Heart left ventricle (tissue), 16 donors: ENCODE results near the gene ST8SIA6. TPM values are rescaled to one million over a fixed set of nuclear protein-coding genes. Genes with fewer than 3 reads are reported as not detected.

Experiments
- ATAC-seq, 4 donors: fragments of 200-7000 bp; cut with Tn5 transposase; one replicate each; pipeline ENCODE4 v1.9.1; 2020 to 2022; ENCODE audit warnings: moderate library complexity in 4 of 4, mild to moderate bottlenecking in 3 of 4, moderate number of reproducible peaks in 1 of 4
- DNase-seq, 5 donors: peaks; one replicate each; pipeline ENCODE4 v3.0.0-alpha.2; 2020
- H3K27ac ChIP-seq, 12 donors: fragments of 200-600 bp; sonication (generic) in 4 of 12; one replicate each; pipeline versions ENCODE4 v1.5.0 to v1.8.0; 2016 to 2022; ENCODE audit warnings: mild to moderate bottlenecking in 2 of 12
- H3K27me3 ChIP-seq, 9 donors: fragments of 200-600 bp; sonication (generic) in 2 of 9; one replicate each; pipeline versions ENCODE4 v1.5.1 to v1.8.0; 2016 to 2022; ENCODE audit warnings: mild to moderate bottlenecking in 3 of 9
- H3K36me3 ChIP-seq, 9 donors: fragments of 200-600 bp; sonication (generic) in 2 of 9; one replicate each; pipeline versions ENCODE4 v1.5.0 to v1.8.0; 2018 to 2022; ENCODE audit warnings: mild to moderate bottlenecking in 2 of 9
- H3K4me1 ChIP-seq, 12 donors: fragments of 200-600 bp; sonication (generic) in 4 of 12; one replicate each; pipeline versions ENCODE4 v1.5.0 to v1.8.0; 2016 to 2022; ENCODE audit warnings: mild to moderate bottlenecking in 3 of 12
- H3K4me3 ChIP-seq, 12 donors: fragments of 200-600 bp; sonication (generic) in 4 of 12; one replicate each; pipeline versions ENCODE4 v1.5.0 to v1.8.0; 2017 to 2022; ENCODE audit warnings: mild to moderate bottlenecking in 9 of 12, moderate library complexity in 4 of 12
- H3K9me3 ChIP-seq, 12 donors: fragments of 200-600 bp; sonication (generic) in 4 of 12; one replicate each; pipeline versions ENCODE4 v1.5.0 to v1.8.0; 2016 to 2022; ENCODE audit warnings: mild to moderate bottlenecking in 1 of 12
- POLR2A ChIP-seq, 2 donors: fragments of 450-650 bp; IDR thresholded peaks; one replicate each; pipeline ENCODE4 v1.6.1; 2017; ENCODE audit warnings: antibody characterized with exemption in 2 of 2, mild to moderate bottlenecking in 2 of 2, moderate library complexity in 2 of 2
- WGBS, 4 donors: extraction: QIAGEN DNeasy Blood & Tissue Kit in 2 of 4; methylation state at CpG; one replicate each; pipeline versions ENCODE4 v1.1.5 to v1.1.7; 2013 to 2018; 5-methylcytosine and 5-hydroxymethylcytosine counted together
- intact Hi-C, 10 donors: fragments of 100-400 bp; cut with DNase I; formaldehyde crosslinking; loops; one replicate each; pipeline versions ENCODE4 v1.11.1 to v1.14.2; 2022
- polyA plus RNA-seq, 2 donors: library from polyadenylated mRNA; stranded (reverse); fragments of 200-250 nt; gene quantifications; one replicate each; pipeline ENCODE4 v1.2.3, GENCODE V29; 2013
- total RNA-seq, 9 donors: library from RNA; depleted of rRNA in 2 of 9; stranded (reverse); fragments of >200 nt in 2 of 9; fragmentation: NEBNext Ultra II Directional in 3 of 9; extraction: Animal tissue kit (Norgen Biotek cat#: 25700) in 3 of 9; gene quantifications; one replicate each; pipeline versions ENCODE4 v1.1.0 to v1.2.4, GENCODE V29; 2016 to 2023
- TF ChIP-seq, protein P1 (sequence below), 12 donors: fragments of 200-600 bp; sonication (generic) in 4 of 12; IDR thresholded peaks; one replicate each; pipeline versions ENCODE4 v1.5.0 to v1.8.0; 2018 to 2022; ENCODE audit warnings: antibody characterized with exemption in 12 of 12, mild to moderate bottlenecking in 5 of 12
- donor health status: ischemic (EF 13 %, LVEDD 7.1; RV severe dilation, severe dysfunction).
- donor health status: healthy with polysubstance abuse.
- donor health status: DM: no; HTN: yes; CAD: no.
- donor health status: DM: no; HTN: no; CAD: no.
- donor health status: ischemic (EF 25% LVEDD 6.9; RV normal size, moderate dysfunction).
- donor health status: ischemic (EF 25% LVEDD 5.7; RV mildly dilated, moderate dysfunction).
- donor health status: healthy.
- donor health status: DM: yes; HTN: yes; CAD: no.
- donor health status: ischemic (EF 35%, LVEDD 5.7; RV mildly dilated, moderate dysfunction).
- donor health status: nonischemic (EF 11% LVEDD 7.7; RV severe dilation, severe dysfunction).
- donor health status: DM: yes; HTN: yes; CAD: no.
- donor health status: PGD.
- donor health status: ischemic (EF 29% LVEDD 5.4; RV normal size, mild dysfunction).
- donor health status: nonischemic (EF 23%, LVEDD 6.1; RV moderate dilation, normal function).

Gene ST8SIA6
- total and polyA plus RNA-seq, 11 donors: 0.80 to 10.1 (median 5.0) TPM

DNA sequence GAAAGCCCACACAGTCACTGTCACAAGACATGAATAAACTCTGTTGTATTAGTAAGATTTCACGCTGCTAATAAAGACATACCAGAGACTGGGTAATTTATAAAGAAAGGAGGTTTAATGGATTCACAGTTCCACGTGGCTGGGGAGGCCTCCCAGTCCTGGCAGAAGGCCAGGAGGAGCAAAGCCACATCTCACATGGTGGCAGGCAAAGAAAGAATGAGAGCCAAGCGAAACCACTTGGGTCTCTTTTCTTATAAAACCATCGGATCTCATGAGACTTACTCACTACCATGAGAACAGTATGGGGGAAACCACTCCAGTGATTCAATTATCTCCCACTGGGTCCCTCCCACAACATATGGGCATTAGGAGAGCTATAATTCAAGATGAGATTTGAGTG, 110.2 kb downstream of the ST8SIA6 start:
- WGBS, 4 donors: 75 to 81% (median 79%) methylated on average over 4 of the region's 4 CpGs
- peaks cover 0 to 8% (median 0%) of the 10 kb centered on the region in 9 donors for H3K36me3 ChIP-seq
- TF ChIP-seq, protein P1, sequence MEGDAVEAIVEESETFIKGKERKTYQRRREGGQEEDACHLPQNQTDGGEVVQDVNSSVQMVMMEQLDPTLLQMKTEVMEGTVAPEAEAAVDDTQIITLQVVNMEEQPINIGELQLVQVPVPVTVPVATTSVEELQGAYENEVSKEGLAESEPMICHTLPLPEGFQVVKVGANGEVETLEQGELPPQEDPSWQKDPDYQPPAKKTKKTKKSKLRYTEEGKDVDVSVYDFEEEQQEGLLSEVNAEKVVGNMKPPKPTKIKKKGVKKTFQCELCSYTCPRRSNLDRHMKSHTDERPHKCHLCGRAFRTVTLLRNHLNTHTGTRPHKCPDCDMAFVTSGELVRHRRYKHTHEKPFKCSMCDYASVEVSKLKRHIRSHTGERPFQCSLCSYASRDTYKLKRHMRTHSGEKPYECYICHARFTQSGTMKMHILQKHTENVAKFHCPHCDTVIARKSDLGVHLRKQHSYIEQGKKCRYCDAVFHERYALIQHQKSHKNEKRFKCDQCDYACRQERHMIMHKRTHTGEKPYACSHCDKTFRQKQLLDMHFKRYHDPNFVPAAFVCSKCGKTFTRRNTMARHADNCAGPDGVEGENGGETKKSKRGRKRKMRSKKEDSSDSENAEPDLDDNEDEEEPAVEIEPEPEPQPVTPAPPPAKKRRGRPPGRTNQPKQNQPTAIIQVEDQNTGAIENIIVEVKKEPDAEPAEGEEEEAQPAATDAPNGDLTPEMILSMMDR (IDR thresholded peaks at IDR 0.05): no peak
- TF ChIP-seq POLR2A (IDR thresholded peaks at IDR 0.05): no peak
- no peaks in the 10 kb centered on the region for H3K27me3 ChIP-seq
- DNase-seq (no peak), ATAC-seq (no peak)
- peaks cover 0 to 21% (median 5%) of the 10 kb centered on the region in 12 donors for H3K9me3 ChIP-seq
- H3K4me1 ChIP-seq: peaks cover 0 to 12% (median 2%) of the 10 kb centered on the region in 12 donors
- H3K4me3 ChIP-seq: no peak overlapping the region
- intact Hi-C loops: no loop called here
- no peak overlapping the region for H3K27ac ChIP-seq

DNA sequence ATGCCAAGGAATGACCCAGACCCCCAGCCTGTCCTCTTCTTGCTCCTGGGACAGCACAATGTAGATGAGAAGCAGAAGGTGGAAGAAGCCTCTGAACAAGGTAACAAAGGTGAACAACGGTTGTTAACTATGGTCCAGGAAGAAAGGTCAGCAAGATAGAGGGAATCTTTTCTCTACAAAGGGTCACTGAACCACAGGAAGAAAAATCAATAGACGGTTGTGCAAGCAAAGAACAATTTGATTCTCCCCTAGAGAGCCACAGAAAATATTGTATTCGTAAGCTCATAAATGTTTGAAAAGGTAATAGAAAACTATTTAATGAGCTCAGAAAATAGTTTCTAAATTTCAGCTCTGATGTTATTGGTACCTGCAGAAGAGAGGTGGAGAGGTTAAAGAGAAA, 111.3 kb downstream of the ST8SIA6 start:
- Histone ChIP-seq H3K4me1 (peaks cover 0 to 3% (median under 1%) of the 10 kb centered on the region in 12 donors), H3K4me3 (no peak overlapping the region), H3K27me3 (no peaks in the 10 kb centered on the region), H3K36me3 (peaks cover 0 to 8% (median 0%) of the 10 kb centered on the region in 9 donors), H3K27ac (no peak overlapping the region), H3K9me3 (peaks cover 0 to 22% (median 5%) of the 10 kb centered on the region in 12 donors)
- ATAC-seq (no peak), DNase-seq (no peak)
- TF ChIP-seq POLR2A (IDR thresholded peaks at IDR 0.05): no peak
- TF ChIP-seq, protein P1 (IDR thresholded peaks at IDR 0.05): no peak
- 86 to 89% (median 87%) methylated on average over 3 of the region's 3 CpGs for WGBS, 4 donors
- intact Hi-C loops: no loop called here

GRCh38 chr10:17340144-17340829, 114.1 kb downstream of the ST8SIA6 start:
- Histone ChIP-seq H3K27me3 (no peaks in the 10 kb centered on the region), H3K4me3 (no peak overlapping the region), H3K27ac (no peak overlapping the region), H3K4me1 (no peaks in the 10 kb centered on the region), H3K9me3 (peaks cover 0 to 22% (median 5%) of the 10 kb centered on the region in 12 donors), H3K36me3 (peaks cover 0 to 8% (median 0%) of the 10 kb centered on the region in 9 donors)
- DNase-seq (no peak), ATAC-seq (no peak)
- WGBS, 4 donors: 82 to 91% (median 84%) methylated on average over 13 of the region's 13 CpGs
- intact Hi-C loops: no loop called here
- TF ChIP-seq, protein P1 (IDR thresholded peaks at IDR 0.05): no peak
- no peak for TF ChIP-seq POLR2A (IDR thresholded peaks at IDR 0.05)

DNA sequence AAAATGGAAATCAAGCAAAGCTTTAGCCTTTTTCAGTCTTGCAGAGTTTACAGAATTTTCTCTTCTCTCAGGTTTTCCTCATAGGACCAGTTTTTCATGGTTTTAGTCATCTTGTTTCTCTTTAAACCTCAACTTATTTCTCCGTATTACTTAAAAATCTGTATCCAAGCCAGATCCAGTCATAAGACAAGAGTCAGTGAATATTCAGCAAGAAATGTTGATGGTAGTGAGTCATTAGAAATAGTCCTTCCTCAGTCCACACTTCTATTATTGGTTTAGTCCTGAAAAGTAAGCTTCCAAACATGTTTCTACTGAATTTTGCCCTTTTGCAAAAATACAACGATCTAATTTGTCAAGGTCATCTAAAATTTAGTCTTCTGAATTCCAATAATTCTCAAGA, 119.3 kb downstream of the ST8SIA6 start:
- no peaks in the 10 kb centered on the region for H3K4me1 ChIP-seq
- no peaks in the 10 kb centered on the region for H3K36me3 ChIP-seq
- H3K4me3 ChIP-seq: no peak overlapping the region
- 83 to 92% (median 88%) methylated on average over 2 of the region's 2 CpGs for WGBS, 4 donors
- TF ChIP-seq, protein P1 (IDR thresholded peaks at IDR 0.05): no peak
- no peak for TF ChIP-seq POLR2A (IDR thresholded peaks at IDR 0.05)
- H3K9me3 ChIP-seq: peaks cover 0 to 9% (median 0%) of the 10 kb centered on the region in 12 donors
- ATAC-seq (no peak), DNase-seq (no peak)
- intact Hi-C loops: no loop called here
- H3K27ac ChIP-seq: no peak overlapping the region
- H3K27me3 ChIP-seq: no peaks in the 10 kb centered on the region
